Hematopoietic multipotent progenitor cell treated with erythropoietin and hydrocortisone succinate and interleukin-3 and kit ligand, for 8 days (in vitro differentiated cells): Measurements from ENCODE around the gene PHKB.
"Not testable (repeated sequence)": the region's sequence is repeated elsewhere in the genome, so short reads cannot be mapped to it uniquely, and the experiment has no call there.

ENCODE experiments used
- DNase-seq: peaks from one replicate; pipeline ENCODE4 v3.0.0-alpha.2; 2015

PHKB gene

DNA sequence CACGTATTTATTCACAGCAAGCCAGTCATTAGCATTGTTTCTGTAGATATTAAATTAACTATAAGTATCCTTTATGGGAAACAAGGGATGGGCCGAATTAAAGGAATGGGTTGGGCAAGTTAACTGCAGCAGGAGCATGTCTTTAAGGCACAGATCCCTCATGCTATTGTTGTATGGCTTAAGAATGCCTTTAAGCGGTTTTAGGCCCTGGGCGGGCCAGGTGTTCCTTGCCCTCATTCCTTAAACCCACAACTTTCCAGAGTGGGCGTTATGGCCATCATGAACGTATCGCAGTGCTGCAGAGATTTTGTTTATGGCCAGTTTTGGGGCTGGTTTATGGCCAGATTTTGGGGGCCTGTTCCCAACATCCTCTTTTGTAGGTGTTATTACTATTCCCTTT is 9.1 kb downstream of the PHKB start:
- no peak for DNase-seq

DNA sequence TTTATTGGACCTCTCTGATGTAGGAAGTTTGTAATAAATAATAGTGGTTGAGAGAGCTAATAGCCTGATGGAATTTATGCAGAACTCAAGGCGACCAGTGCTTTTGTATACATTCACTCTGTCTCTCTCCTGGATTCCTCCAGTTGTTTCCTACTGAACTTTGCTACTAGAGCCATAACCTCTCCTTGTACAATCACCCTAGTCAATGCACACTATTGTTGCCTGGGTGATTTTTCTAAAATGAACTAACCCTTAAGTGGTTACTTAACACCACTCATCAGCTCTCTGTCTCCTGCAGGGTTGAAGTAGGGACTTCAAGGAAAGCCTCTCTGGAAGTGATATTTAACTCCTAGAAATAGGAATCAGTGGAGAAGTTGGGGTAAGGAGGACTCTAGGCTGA is 9.7 kb downstream of the PHKB start:
- no peak for DNase-seq

DNA sequence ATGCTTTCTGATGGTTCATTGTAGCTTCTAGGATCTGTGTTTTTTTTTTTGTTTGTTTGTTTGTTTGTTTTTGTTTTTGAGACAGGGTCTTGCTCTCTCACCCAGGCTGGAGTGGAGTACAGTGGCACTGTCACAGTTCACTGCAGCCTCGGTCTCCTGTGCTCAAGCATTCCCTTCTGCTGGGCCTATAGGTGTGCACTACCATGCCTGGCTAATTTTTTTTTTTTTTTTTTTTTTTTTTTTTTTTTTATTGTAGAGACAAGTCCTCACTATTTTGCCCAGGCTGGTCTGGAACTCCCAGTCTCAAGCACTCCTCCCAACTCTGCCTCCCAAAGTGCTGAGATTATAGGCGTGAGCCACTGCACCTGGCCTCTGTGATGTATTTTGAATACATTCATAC is 11.9 kb downstream of the PHKB start:
- DNase-seq = not testable (repeated sequence)

DNA sequence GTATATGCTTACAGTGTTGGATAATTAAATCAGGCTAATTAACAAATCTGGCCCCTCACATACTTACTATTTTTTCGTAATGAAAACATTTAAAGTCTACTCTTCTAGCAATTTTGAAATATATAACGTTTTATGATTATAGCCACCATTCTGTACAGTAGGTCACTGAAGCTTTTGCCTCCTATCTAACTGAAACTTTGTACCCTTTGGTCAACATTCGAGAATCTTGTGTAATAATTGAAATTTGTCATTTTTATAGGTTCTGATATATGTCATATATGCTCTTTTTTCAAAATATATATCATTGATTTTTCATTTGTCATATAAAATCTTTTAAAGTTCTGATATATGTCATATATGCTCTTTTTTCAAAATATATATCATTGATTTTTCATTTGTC is 12.7 kb downstream of the PHKB start:
- DNase-seq = no peak

DNA sequence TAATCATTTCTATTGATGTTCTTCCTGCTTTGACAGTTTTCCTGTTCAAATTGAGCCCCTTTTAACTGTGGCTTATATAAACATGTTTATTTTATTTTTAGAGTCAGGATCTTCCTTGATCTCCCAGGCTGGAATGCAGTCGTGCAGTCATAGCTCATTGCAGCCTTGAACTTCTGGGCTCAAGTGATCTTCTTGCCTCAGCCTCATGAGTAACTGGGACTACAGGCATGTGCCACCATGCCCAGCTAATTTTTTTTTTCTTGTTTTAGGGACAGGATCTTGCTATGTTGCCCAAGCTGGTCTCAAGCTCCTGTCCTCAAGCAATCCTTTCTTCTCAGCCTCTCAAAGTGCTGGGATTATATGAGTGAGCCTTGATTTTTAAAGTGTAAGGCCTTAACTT is 14.7 kb downstream of the PHKB start:
- no peak for DNase-seq

DNA sequence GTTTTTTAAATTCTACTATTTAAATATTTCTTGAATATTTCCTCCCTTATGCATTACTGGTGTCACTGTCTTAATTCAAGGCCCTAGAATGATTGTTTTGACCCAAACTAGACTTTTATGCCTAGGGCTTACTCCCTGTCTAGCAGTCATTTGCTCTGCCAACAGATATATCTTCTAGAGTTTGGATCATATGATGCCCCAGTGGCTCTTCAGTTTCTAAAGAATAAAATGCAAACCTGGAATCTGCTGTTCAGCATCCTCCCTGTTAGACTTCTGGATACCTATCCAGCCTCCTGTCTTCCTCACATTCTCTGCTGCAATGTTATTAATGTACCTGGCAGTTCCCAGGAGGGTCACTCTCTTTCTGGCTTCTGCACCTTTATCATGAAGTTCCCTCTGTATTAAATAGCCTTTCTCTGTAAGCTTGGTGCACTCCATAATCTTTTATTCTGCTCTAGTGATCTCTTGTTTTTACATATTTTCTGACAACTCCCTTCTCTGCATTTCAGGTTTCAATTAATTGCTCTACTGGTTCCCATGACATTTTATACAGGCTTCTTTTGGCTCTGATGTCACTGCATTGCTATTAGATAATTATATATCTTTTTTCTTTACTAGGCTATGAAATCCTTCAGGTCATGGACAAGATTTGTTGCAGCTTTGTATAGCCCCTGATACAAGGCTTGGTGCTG is 15.7 kb downstream of the PHKB start:
- DNase-seq = no peak

DNA sequence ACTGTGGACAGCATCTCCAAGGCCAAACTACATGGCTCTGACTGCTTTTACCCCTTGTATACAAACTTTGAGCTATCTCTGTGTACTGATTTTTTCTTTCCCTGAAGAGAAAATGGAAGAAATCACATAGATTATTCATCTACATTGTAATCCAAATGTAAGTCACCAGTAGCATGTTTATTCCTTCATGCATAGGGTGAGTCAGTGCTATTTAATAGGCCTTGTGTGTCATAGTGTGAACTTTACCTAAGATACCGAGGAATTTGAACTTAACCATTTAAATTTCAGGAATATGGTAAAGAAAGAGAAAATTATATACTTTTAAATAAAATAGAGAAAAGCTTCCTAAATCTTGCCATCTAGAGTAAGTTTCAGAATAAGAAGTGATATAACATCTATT is 16.5 kb downstream of the PHKB start:
- no peak for DNase-seq

DNA sequence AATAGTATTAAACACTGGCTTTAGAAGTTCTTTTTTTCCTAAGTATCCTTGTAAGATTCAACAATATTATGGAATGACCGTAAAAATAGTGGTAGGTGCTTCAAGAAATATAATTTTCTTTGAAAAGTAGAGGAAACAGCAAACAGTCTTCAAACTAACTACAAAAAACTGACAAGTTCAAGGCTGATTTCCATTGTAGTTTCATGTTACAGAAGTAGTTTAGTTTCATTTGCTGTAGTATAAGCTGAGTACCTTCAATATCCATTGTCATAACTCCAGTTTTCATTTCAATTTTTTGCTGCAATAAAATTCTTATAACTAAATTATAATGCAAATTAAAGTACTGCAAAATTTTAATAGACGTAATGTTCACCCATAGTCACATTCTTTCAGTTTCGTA is 19.3 kb downstream of the PHKB start:
- DNase-seq = no peak

DNA sequence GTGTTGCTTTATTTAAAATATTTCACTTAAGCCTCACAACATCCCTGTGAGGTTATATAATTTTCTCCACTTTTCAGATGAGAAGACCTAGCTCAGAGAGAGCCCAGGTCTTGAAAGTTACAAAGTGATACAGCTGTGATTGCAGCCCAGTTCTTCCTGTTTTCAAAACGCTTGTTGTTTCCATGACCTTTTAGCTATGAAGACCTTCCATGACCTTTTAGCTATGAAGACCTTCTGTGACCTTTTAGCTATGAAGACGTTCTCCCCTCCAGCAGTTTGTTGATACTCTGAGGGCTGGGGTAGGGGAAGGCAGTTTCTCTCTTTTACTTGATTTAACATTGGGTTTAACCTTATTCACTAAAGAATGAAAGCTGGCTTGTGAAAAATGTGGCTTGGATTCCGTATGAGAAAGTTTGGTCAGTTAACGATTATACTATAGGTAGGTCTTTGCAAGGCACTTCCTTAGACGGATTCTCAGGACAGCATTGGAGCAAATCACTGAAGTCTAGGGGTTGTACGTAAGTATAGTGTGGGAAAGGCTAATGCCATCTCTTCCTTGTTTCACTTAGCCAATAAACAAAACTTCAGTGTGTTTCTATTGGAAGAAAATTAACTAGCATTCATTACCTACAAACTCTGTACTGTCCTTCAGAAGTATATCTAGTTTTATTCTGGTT is 20.7 kb downstream of the PHKB start:
- DNase-seq = no peak

DNA sequence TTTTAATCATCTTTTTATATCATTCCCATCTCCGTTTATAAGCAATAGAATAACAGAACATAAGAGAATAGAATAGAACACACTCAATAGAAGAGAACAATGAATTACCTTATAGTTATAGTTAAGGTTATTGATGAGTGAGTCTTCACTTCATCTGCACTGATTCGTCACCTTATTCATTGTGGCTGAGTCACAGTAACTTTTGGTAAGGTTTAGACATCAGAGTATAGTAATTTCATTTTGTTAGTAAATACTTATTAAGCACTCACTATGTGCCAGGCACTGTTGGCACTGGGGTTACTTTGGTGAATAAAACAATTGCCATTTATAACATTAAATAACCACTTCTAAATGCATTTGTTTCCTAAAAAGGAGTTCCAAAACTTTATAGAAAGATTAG is 22.5 kb downstream of the PHKB start:
- DNase-seq = no peak

DNA sequence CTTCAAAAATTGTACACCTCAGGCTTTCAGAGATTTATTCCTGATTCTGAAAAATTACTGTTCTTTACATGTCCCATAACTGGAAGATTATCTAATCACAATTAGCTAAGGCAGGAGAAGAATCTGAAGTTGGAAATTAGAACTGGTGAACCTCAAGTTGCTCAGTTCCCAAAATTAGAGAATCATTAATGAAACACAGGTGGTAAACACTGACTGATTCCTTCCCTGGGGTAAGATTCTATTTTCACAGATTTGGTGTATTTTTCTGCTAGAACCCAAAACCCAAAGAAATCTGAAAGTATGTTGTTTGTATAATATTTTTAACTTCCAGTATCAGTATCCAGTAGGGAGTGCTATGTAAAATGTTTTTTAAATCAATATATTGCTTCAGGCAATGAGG is 25.7 kb downstream of the PHKB start:
- DNase-seq = no peak

DNA sequence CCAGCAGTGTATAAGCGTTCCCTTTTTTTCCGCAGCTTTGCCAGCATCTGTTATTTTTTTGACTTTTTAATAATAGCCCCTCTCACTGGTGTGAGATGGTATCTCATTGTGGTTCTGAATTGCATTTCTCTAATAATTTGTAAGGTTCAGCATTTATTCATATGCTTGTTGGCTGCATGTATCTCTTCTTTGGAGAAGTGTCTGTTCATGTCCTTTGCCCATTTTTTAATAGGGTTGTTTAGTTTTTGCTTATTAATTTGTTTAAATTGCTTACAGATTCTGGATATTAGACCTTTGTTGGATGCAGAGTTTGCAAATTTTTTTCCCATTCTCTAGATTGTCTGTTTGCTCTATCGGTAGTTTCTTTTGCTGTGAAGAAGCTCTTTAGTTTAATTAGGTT is 26.9 kb downstream of the PHKB start:
- no peak for DNase-seq

DNA sequence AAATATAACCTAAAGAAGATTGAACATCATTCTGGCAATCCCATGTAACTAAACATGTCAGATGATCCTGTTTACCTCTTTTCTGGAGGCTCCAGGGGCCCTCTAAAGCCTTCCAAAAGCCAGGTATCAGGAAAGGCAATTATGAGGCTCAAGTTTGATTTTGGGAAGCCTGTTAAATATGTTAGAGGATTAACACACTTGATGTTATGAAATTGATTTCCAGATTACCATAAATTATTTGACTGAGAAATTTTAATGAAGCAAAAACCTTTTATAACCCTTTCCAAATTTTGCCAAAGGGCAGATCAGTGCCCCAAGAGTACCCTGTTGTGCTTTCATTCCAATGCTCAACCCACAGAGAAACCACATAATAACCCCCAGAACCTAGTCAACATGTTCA is 29.3 kb downstream of the PHKB start:
- no peak for DNase-seq

DNA sequence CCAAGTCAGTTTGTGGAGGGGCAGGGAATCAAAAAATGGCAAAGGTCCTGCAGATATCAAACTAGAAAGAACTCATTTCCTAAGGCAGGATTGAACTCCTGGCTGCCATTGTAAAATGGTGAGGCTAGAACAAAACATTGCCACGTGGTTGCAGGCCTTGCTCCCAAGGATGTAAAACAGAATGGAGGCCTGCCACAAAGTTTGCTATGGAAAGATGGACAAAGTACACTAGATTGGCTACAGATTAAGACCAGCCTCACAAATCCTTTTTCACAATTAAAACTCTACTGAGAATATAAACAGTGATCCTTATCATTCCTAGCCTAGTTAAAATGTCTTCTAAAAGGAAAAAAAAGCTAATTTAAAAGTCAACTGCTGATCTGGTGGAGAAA is 30.9 kb downstream of the PHKB start:
- DNase-seq = no peak

DNA sequence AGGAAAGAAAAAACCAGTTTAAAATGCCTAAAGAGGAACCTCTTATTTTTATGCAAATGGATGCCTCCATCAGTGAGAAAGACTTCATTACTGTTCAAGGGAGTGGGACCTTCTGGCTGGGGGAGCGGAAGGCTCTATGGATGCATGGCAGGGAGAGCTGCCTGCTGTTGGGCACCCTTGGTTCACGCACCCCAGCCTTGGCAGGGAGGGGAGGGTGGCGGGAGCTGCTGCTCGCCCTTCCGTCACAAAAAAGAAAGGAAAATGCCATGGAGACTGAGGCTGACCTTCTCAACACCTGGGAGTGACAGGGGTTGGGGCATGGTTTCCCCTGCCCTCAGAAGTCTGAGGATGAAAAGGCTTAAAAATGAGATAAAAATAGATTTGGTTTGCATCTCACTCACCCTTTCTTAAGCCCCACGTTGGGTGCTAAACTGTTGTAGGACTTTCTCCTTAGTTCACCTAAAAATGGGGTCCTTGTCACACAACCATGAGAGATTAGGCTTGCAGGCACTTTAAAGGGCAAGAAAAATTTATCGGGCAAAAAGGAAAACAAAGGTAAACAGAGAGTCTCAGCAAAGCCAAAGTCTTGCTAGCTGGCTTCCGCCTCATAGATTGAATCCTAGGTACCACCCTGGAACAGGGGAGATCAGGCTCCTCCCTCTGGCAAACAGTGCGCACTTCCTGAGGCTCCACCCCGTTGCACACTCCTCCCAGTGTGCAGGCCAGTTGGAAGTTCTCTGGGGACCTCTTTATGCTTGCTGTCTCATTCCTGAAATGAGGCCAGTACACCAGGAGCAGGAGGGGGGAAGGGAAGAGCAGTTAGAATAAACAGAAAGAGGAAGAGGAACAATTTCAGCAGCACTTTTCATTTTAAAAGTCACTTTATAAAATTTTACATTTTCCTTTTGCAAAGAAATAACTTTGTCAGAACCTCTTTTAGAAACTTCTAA is 31.6 kb downstream of the PHKB start:
- peak; percentile 45 for DNase-seq

DNA sequence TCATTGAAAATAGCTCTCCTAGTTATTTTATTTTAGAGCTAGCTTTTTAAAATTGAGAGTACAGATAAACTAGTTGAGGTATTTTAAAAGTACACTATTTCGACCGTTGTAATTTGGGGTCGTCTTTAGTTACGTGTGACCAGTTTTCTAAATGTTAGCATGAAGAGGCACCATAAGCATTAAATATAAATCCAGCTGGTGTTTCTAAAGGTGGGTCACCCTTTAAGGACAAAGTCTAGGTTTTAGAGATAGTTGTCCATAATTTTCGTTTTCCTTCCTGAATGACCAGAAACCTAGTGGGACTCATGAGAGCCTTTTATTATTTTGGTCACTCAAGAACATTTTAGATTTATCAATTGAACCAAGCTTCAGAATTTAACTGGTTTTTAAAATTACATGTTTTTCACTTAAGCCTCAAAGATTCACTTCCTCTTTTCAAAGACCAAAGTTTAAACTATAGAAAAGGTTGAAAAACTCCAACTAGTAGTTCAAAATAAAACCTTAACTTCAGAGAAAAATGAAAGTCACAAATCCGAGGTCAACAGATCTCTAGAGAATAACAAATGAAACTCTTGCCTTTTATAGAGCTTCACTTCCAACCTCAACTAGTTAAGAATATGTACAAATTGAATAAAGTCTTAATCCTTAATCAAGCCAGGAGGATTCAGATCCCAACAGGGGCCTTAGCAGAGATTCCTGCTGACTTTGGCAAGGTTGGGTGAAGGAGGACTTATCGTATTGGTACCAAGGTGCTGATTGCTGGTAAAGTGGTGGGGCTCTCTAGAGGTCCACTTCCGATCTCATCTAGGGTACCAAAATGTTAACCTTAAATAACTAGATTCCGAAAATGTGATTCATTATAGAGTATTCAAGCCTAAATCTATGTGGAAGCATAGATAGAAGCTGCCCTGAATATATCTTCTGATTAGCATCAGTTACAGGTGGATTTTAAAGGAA is 32.5 kb downstream of the PHKB start:
- DNase-seq = no peak

DNA sequence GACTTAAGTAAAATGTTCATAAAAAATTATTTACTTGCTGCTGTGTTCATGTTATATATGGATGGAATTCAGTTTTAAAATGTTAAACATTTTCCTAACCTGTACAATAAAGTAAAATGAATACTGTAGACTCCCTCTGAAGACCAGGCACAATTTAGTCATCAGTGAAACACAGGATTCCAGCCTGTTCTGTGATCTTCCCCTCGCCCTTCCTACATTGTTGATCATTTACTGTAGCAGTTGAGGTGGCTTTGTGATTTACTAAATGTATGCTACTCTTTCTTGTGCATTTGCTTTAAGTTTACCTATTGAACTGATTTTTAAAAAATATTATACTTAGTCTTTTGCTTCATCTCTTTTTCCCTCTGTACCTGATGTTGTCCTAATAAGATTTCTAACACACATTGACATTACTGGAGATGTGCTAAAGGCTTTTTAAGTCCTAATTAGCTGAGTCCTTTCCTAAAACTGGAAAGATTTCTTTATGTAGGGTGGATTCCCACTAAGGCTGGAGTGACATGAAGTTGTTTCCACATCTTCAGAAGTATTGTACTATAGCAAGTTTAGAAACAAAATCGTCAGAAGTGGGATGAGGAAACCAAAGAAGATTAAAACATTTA is 38.1 kb downstream of the PHKB start:
- DNase-seq = no peak

DNA sequence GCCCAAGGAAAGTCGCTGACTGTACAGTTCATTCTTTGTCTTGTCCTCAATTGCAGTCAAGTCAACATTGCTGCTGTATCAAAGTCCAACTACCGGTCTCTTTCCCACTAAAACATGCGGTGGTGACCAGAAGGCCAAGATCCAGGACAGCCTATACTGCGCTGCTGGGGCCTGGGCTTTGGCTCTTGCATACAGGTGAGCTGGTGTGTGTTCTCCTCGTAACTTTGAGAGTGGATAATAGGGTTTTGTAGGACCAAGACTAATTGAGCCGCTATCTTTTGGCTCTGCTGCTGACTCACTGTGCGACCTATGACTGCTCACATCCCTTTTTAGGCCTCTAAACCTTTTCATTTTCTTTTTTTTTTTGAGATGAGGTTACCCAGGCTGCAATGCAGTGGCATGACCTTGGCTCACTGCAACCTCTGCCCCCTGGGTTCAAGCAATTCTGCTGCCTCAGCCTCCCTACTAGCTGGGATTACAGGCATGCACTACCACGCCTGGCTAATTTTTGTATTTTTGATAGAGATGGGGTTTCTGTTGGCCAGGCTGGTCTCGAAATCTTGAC is 38.7 kb downstream of the PHKB start:
- no peak for DNase-seq

DNA sequence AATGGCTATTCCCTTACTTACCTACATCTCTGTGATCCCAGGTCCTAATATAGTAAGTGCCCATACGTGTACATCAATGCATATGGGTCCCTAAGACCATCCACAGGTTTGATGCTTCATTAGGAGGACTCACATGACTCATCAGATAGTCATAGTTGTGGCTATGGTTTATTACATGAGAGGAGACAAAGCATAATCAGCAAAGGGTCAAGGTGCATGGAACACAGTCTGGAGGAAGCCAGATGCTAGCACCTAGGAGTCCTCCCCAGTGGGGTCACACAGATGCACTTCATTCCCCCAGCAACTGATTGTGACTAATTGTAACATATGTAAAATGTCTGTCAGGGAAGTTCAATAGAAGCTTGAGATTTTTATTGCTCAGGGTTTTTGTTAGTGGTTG is 42.8 kb downstream of the PHKB start:
- no peak for DNase-seq

DNA sequence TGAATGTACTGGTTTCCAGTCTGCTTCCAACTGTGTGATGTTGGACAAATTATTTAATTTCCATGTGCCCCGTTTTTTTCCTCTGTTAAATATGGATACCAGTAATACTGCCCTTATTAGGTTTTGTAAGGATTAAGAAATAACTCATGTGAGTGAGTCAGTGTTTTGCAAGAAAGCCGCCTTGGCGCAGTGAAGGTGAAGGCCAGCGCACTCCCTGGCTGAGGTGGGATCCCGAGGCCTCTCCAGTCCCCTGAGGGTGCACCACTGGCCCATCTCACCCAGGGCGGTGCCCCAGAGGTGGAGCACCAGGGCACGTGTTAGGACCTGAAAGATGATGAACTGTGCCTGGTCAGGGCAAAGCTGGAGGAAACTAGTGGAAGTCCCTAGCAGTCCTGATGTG is 43.5 kb downstream of the PHKB start:
- DNase-seq = no peak

DNA sequence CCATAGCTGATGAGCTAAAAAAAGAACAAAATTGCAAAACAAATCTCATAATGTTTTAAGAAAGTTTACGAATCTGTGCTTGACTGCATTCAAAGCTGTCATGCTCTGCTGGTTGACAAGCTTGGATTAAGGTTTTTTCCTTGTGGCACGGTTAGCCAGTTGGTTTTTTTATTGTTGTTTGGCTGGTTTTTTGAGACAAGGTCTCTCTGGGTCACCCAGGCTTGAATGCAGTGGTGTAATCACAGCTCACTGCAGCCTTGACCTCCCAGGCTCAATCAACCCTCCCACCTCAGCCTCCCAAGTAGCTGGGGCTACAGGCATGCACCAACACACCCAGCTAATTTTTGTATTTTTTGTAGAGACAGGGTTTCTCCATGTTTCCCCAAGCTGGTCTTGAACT is 45.7 kb downstream of the PHKB start:
- DNase-seq = no peak

DNA sequence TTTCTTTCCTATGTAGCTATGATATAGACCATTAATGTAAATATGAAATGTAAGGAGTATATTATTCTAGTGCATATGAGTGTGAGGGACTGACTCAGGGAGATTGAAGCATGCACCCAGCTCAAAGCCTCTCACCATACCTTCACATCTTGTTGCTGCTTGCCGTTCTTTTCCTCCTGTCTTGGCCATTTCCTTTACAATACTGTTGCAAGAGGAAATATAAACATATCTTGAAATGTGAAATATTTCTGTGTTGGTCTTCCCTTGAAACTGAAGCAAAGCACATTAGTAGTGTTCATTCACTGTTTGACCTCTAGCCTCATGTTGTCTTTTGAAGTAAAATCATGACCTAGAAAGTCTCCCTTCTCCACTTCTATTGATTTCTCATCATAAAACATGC is 46.6 kb downstream of the PHKB start:
- DNase-seq = no peak
